HG03045 (cell line): Measurements from ENCODE around the gene SCN11A.
"Not testable (repeated sequence)": the region's sequence is repeated elsewhere in the genome, so short reads cannot be mapped to it uniquely, and the experiment has no call there.

Experiments
- ATAC-seq: cut with Tn5 transposase; IDR thresholded peaks from one replicate; pipeline ENCODE4 v1.9.1; 2021; ENCODE audit warnings: mild to moderate bottlenecking, moderate library complexity; ENCODE audit not compliant: unreplicated experiment

Gene SCN11A

DNA sequence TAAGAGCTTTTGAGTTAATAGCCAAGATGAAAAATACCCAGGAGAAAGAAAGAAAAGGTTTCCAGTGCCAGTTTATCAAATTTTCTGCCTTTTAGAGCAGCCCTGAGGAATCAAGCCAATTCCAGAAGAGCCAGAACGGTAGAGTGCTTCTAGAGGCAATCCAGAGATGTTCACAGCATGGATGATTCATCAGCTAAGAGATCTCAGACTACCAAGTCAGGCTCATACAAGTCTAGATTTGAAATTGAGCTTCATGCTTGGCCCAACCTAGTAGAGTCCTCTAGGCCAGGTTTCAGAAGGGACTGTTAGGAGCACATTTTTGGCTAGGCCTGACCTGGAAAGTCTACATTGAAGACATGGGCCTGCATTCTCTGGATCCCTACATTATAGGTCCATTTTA lies 15.5 kb upstream of the SCN11A start:
- ATAC-seq, result no peak

DNA sequence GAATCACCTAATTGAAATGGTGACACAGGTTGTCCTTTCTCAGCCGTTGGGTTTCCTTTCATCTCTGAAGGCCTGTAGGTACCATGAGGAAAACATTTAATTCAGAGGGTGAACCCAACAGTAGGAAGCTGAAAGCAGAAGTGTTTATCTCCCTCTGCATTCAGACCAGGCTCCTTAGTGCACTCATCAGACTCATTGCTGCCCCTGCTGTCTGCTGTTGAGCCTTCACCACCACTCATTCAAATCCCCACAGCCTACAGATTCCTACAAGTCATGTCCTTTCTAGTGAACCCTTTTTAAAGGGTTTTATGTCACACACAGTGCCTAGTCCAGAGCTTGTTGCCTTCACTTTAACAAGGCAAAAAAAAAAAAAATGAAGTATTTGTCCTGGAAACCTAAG lies 13.5 kb upstream of the SCN11A start:
- peak; percentile 79 for ATAC-seq

DNA sequence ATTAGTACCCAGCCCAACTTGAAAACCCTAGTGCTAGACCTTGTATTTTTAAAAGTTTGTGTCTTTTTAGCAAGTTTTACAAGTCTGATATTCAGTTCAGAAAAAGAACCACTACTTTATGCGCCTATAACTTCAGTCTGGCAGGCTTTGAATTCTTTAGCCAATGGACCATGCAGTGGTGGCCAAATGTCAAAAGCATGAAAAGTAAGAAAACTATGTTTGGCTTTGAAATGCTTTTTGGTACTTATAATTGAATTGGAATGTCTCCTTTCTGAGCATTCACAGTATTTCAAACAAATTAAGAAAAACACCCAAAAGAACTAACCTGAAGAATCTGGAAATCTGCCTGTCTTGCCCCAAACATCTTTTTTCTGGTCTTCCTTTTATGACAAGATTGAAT lies 12.9 kb upstream of the SCN11A start:
- no peak for ATAC-seq

DNA sequence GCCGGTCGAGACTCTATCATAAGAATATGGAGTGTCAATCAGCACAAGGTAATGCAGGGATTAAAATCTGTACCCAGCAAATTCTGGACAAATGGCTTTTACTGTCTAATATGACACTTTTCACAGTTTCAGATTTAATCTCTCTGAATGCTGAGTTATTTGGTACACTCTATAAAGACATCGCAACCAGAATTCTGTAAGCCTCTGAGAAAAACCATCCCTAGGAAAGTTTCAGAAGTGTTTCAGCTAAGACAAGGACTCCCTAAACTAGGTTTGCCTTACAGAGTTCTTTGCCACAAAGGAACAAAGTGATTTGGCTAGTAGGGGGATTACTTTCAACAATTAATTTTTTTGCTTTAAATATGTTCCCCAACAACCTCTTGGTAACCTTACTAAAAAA lies 11.4 kb upstream of the SCN11A start:
- ATAC-seq, result no peak

DNA sequence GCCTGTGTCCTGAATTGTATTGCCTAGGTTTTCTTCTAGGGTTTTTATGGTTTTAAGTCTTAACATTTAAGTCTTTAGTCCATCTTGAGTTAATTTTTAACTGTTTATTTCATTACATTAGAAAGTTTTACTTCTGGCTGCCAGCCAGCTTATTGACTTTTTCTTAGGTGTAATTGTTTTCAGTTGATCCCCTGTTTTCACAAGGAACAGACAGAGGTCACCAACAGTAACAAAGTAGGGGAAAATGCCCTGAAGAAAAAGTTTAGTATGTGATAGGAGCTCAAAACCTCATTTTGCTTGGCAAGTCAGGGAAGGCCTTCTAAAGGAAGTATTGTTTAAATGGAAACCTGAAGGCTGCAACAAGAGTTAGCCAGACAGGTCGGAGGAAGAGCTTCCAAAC lies 10.4 kb upstream of the SCN11A start:
- no peak for ATAC-seq

DNA sequence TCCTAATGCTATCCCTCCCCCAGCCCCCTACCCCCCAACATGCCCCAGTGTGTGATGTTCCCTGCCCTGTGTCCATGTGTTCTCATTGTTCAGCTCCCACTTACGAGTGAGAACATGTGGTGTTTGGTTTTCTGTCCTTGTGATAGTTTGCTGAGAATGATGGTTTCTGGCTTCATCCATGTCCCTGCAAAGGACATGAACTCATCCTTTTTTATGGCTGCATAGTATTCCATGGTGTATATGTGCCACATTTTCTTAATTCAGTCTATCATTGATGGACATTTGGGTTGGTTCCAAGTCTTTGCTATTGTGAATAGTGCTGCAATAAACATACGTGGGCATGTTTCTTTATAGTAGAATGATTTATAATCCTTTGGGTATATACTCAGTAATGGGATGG lies 9.5 kb upstream of the SCN11A start:
- not testable (repeated sequence) for ATAC-seq

DNA sequence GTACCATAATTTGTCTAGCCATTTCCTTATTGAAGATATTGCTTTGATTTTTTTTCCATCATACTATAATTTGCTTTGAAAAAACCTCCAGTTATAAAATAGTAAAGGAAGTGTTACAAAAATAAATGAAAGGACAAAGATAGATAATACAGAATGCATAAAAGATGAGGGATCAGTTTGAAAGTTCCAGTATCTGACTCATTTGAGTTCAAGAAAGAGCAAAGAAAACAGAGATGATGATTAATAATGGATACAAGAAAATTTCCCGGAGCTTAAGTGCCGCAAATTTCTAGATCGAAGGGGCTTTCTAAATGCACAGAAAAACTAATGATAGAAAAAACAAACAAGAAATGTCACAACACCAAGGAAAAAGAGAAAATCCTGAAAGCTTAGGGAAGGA lies 4.4 kb upstream of the SCN11A start:
- no peak for ATAC-seq

DNA sequence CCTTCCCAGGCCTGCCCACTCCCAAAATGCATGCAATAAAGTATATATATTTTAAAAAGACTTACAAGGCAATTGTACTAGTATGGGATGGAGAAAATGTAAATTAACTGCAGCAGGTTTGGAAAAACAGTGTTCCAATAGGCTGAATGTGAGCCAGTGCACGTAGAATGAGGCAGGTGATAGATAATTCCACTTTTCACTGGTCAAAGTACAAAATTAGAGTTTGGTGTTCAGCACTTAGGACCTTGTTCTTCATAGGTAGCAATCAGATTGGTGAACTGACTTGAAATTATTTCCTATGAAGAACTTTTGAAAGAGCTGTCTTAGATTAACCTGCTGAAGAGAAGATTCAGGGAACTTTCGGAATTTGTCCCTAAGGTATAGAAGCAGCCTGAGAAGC lies 2.0 kb upstream of the SCN11A start:
- no peak for ATAC-seq

DNA sequence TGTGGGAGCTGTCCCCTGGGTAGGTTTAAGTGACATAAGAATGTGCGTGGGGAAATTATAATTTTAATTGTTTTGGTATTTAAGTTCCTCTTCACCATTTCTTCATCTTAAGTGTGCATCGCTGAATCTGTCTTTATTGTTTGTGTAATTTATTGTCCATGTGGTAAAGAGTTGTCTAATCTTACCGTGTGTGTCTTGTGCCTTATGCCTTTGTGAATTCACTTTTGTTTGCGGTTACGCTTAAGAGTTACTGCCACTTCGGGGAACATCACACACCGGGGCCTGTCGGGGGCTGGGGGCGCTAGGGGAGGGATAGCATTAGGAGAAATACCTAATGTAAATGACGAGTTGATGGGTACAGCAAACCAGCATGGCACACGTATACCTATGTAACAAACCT lies 839 bp upstream of the SCN11A start:
- ATAC-seq, result no peak

DNA sequence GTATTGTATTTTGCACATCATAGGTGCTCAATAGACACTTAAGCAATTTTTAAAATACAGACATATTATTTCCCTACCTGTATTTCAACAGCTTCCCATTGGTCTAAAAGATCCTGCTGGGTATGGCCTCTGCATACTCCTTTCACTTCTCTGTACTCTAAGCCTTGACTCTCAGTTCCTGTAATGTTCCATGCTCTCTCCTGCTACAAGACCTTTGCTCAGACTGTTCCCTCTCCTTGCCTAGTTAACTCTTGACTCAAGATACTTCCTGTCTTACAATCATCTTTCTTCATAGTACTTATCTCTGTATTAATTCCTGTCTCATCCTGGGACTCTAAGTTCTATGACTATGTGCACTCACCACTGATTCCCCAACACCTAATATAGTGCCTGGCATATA lies 1.7 kb downstream of the SCN11A start:
- no peak for ATAC-seq

DNA sequence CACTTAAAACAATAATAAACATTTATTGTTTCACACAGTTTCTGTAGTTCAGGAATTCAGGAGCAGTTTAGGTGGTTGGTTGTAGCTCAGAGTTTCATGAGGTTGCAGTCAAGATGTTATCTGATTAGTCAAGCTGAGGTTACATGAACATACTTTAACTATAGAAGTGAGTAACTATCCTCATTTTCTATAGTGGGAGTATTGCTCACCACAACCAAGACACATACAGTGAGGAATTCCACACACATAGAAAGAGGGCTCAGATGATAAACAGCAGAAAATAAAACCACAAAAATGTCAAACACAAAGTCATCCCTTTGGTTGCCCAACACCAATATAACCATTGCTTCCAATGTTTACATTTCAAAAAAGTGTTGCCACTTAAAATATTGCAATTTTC lies 13.6 kb downstream of the SCN11A start:
- ATAC-seq, result no peak

DNA sequence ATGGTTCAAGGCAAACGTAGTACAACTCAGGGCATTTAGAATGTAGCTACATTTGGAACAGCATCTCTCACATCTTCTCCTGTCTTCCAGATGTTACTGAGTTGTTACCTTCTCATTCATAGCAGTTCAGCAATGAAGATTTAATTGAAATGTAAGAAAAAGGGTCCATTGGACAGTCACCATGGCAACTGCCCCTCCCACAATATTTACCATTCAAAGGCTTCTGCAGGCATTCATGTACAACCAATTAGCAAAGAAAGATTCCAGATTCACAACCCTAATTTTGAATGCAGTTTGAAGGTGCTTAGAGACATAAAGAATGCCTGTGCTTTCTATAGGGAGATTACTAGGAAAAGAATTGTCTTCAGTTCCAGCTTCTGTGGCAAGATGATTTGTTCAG lies 22.2 kb downstream of the SCN11A start:
- no peak for ATAC-seq

DNA sequence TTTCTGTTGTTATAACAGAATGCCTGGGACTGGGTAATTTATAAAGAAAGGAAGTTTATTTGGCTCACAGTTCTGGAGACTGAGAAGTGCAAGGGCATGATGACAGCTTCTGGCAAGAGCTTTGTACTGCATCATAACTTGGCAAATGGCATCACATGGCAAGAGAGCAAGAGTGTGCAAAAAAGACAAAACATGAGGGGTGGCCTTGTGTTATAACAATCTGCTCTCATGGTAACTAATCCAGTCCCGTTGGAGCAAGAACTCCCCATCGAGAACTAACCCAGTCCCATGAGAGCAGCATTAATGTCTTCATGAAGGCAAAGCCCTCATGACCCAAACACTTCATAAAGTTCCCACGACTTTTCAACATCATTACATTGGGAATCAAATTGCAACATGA lies 23.2 kb downstream of the SCN11A start:
- no peak for ATAC-seq

DNA sequence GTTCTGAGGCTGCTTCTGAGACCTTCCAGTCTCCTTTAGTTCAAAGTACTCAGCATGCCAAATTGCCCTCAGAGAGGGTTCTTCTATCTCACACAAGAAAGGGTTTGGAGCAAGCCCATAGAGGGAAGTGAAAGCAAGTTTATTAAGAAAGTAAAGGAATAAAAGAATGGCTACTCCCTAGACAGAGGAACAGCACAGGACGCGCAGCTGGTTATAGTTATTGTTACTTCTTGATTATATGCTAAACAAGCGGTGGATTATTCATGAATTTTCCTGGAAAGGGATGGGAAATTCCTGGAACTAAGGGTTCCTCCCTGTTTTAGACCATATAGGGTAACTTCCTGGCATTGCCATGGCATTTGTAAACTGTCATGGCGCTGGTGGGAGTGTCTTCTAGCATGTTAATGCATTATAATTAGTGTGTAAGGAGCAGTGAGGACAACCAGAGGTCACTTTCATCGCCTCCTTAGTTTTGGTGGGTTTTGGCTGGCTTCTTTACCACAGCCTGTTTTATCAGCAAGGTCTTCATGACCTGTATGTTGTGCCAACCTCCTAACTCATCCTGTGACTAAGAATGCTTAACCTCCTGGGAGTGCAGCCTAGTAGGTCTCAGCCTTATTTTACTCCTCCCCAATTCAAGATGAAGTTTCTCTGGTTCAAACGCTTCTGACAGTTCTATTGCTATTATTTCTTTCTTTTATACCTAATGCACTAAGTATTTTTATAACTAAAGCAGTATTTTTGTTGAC lies 26.3 kb downstream of the SCN11A start:
- ATAC-seq, result no peak

DNA sequence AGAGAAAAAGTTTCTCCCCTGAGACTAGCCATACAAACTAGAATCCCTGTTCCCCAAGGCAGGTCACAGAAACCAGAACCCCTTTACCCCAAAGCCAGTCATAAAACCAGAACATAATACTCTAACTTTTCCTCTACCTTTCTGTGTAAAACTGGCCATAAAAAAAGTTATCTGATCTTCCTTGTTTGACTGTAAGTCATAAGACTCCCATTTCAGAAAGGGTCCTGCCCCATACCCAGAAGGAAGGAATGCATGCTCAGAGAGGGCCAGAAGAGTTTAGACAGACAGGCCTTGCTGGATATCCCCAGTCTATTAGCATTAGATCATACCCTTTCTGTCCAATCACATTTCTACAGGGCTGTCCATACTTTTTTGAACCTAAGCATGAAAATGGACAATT lies 27.2 kb downstream of the SCN11A start:
- ATAC-seq, result no peak

DNA sequence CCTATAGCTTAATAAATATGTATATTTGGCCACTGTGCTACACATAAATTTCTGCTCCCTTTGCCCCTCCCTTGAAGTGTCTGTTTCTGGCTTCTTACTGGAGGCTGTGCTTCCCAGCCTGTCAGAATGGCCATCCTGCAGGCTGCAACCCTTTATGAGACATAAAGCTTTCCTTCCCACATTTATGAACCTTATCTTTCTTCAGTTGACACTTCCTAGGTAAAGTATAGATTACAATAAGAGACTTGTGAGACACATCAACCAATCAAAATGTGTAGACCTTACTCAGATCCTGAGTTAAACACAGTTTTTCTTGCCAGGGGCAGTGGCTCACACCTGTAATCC lies 29.5 kb downstream of the SCN11A start:
- ATAC-seq, result no peak

DNA sequence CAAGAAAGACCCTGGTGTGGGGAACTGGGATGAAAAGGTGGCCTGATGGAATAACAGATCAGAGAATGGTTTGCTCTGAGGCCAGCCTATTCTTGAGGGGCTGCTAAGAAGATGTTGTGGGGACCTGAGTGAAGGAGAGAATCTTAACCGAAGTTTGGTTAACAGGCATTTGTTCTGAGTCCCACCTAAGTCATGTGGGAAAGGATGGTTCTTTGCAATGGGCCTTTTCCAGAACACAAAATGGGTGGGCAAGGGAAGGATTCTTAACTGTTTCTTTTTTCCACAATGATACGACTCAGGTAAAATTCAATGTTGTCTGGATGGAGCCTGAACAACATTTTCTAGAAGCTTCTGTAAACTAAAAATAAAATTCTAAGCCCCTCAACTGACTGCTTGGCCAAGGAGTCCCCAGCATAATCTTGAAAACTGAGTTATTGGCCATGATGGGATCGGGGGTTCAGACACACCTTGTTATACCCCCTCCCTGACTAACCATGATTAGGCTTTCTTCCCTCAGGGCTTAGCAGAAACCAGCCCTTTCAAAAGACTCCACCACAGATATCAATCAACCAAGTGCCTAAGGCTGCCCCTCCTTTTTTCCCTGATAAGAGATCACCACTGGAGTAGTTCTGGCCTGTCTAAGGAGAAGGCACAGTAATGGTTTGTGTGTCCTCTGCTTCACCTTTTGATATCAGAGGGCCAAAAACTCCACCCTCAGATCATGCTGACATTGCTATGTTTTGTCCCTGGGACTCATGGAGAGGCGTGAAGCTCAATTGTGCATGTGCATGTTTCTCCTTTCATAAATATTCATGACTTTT lies 30.1 kb downstream of the SCN11A start:
- no peak for ATAC-seq

DNA sequence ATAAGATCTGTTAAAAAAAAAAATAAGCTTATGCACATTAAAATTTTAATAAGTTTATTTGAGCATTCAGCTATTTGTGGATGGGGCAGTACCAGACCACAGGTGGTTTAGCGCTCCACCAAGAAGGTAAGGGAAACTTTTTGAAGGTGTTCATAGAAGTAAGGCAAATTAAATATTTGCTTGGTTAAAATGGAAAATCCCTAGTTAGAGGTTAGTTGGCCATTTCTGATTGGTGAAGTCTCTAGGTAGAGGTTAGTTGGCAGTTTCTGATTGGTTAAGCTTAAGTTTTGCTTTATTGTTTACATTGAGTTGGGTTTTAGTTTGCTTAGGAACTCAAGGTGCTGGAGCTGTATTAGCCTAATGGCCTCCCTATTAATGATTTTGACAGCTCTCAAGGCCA lies 30.7 kb downstream of the SCN11A start:
- no peak for ATAC-seq

DNA sequence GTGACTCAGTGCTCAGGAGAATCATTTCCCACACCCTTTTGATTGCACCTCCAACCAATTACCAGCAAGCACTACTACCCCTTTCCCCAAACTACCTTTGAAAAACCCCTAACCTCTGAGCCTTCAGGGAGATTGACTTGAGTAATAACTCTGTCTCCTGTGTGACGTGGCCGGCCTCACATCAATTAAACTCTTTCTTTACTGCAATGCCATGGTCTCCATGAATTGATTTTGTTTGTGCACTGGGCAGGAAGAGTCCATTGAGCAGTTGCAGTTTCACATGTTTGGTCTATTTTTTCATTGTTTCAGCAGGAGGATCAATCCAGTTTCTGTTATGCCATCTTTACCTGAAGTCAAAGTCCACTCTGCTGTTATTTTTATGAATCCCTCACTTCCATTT lies 32.4 kb downstream of the SCN11A start:
- ATAC-seq, result no peak

DNA sequence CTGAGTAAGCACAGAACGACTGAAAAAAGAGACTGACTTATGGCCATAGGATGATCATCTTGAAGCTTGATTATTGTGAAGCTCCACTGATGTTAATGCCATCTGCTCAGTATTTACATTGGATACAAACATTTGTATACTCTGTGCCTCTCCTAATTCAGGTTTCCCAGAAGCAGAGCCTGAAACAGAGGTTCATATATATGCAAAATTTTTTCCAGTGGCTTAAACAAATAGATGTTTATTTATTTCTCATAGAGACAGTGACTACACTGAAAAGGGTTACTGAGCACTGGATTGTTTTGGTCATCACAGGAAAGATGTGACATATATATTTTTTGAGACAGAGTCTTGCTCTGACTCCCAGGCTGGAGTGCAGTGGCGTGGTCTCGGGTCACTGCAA lies 36.3 kb downstream of the SCN11A start:
- ATAC-seq, result no peak

DNA sequence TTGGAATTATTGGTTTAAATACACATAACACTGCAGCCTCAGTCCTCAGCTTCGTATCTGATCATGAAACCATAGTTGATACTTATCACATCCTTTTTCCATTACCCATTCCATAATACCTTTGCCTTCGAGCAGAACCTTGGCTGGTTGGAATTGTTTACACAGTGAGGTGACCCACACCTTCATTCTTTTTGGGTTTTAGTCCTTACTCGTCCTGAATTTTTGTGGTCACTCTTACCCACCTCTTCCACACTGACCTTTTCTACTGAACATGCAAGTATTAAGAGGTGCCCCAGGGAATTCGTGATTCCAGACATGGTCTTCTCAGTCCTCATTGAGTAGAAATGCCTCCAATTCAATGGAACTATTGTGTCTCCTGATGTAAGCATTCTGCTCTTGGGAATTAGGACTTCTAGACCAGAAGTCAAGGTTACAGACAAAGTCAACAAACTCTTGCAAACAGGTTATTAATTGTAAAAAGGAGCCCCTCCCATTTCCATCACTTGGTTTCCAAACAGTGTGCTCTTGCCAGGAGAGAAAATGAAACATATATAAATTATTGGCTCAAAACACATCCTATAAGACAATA lies 37.7 kb downstream of the SCN11A start:
- ATAC-seq, result no peak

DNA sequence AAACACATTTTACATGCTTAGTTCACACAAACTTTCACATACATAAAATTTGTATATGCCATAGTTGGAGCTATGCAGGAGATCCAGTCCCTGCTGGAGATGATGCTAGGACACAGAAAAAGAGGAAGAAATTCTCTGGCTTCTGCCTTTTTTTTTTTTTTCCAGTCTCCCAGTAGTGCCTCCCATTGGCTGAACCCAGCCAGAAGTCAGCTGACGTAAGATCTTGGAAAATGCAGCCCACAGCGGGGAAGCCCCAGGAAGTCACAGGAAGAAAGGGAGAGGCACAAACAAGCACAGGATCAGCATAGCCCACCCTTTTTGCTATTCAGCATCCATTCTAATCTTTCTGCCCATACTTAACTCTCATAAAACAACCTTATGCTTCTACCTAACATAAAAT lies 38.5 kb downstream of the SCN11A start:
- no peak for ATAC-seq
